Ramos (cell line): ENCODE data around the gene SCRT2.
"Not testable (repeated sequence)": the region's sequence is repeated elsewhere in the genome, so short reads cannot be mapped to it uniquely, and the experiment has no call there.

ENCODE experiments used
- in situ Hi-C: fragments of 300-500 bp; cut with MboI; formaldehyde crosslinking; loops from one replicate; pipeline ENCODE4 v1.14.3; 2022; ENCODE audit warnings: low sequenced_read_pairs; ENCODE audit not compliant: unreplicated experiment

The SCRT2 gene

DNA sequence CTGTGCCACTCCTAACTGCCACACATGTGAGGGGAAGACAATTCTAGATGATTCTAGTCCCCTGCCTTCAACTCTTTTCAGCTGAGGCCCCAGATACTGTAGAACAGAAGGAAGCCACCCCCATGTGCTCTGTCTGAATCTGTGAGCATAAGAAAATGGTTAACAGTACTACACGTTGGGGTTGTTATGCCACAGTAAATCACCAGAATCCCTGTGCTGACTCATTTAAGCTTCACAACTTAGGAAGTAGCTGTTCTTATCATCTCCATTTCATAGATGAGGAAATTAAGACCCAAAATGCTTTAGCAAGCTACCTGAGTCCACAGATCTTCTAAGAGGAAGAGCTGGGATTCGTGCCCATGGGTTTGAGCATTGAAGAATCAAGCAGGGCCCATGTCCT lies 27.4 kb upstream of the SCRT2 start:
- in situ Hi-C loops, result no loop called here

DNA sequence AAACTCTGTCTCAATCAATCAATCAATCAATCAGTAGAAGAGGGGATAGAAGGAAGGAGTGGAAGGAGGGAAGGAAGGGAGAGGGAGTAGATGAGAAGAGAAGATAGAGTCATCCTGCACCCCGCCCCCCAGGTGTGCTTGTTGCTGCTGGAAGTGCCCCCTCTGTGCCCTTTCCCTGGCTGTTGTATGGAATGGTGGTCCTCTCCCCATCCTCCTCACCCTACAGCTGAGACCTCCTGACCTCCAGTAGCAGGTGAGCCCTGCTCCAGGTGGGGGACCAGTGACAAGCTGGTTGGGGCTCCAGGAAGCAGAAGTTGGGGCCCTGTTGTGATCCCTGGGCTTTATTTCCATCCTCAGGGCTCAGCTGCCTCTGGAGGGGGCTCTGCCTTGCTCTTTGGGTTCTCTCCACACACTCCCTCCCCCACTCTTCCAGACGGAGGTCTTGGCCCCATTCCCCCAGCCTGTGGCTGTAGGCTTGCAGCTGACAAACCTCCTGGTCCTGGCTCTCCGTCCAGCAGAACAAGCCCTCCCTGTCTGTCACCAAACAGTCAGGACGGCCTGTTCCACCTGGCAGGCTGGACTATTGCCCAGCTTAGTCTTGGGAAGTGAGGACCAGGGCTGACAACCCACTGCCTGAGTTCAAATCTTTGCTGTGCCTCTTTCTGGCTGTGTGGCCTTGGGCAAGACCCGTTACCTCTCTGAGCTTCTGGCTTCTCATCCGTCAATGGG lies 26.0 kb upstream of the SCRT2 start:
- in situ Hi-C loops, result no loop called here

DNA sequence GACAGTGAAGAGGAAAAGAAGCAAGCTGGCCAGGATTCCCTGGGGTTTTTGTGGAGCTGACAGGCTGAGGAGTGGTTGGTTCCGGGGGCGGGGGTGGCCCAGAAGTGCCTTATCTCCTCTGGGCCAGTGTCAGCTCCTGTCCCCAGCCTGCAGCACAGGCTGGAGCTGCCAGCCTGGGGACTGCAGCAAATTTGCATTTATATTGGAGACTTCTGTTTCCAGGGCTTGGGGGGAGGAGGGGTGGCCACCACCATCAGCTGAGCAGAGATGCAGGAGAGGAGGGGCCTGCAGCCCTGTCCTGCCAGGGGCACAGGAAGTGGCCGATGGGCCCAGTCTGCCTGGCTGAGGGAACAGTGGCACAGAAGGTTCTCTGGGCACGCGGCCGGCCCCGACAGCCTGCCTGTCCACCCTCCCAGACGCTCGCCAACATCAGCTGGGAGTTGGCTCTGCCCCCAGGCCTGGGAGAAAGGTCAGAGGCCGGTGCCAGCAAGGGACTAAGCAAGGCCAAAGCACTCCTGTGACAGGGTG lies 24.3 kb upstream of the SCRT2 start:
- in situ Hi-C loops, result no loop called here

DNA sequence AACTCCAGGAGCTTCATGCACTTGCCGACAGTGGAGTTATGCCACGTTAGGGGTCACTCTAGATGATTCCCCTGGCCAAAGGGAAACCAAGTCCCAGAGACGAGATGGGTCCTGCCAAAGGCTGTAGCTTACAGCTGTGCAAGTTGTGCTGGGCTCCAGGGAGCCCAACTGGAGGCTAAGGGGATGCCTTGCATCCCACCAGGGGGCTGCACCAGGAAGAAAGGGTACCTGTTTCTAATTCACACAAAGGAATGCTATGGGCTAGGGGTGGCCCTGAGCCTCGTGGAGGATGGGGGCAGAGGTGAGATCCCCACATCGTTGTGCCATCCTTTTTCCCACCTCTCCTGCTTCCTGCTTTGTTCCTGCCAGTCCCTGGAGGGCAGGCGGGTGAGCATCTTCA lies 23.7 kb upstream of the SCRT2 start:
- in situ Hi-C loops, result no loop called here

DNA sequence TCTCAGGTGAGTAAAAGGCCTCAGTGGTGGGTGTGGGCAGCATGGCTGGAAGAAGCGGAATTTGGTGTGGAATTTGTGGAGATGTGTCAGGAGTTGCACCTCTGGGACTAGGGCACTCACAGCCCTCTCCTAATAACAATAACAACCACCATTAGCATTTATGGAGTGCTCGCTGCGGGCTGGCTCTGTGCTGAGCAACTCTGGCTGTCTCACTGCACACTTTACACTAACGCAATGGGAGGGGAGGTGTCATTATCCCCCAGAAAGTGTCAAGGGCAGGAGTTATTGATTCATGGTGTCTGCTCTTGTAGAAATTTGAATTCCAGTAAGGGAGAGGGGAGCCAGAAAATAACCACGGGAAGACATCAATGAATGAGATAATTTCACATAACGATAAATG lies 22.7 kb upstream of the SCRT2 start:
- in situ Hi-C loops, result no loop called here

DNA sequence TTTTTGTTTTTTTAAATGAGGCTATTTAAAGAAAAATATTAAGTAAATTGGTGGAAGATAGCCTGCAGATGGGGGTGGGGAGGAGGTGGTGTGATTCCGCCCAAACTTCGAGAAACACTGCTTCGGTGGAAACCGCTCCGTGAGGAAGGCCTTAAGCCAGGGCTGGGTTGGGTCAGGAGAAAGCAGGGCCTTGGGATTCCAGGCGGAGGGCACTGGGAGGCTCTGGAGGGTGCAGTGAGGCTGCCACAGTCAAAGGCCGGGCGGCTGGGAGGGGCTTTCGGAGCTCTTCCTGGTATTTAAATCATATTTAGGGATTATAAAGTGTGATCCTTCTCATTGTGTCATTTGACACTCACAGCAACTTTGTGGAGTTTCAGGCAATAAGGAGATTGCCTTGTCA lies 22.2 kb upstream of the SCRT2 start:
- in situ Hi-C loops, result no loop called here

DNA sequence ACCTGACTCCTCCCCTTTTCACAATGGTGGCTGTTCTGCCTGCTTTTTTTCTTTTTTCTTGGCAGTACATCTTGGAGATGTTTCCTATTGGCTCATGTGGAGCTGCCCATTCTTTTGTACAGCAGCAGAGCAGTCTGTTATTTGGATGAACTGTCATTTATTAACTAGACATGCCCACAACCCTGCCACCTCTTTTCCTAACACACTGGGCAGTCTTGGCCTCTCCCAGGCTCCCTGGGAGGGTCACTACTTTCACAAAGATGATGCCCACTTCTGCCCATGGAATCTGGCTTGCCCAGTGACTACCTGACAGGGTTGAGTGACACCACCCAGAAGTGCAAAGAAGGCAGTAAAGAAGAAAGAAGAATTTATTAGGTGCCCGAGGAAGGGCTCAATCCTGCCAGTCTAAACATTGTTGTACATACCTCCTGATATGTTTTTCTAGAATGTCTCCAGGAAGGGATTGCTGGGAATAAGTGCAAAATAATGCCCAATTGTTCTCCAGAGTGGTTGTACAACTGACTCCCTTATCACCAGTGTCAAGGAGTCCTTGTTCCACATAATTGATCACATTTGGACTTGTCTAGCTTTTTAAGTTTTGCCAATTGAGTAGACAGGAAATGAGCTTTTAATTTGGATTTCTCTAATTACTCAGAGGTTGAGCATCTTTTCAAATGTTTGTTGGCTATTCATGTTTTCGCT lies 19.7 kb upstream of the SCRT2 start:
- in situ Hi-C loops, result no loop called here

DNA sequence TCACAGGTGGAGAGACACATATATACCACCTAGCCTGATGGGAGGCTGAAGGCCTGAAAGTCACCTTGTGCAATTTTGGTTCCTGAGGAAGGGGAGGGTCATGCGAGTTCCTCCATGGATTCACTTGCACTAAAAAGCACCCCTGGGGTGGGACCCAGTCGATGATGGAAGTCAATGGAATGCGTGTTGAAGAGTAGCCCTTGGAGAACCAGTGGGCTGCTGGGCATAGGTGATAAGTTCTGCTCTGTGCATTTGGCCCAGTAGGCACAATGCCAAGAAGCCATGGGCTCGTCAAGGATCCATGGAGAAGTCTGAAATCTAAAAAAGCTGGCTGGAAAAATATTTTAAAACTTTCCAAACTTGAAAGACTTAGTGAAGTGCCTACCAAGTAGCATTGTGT lies 18.9 kb upstream of the SCRT2 start:
- in situ Hi-C loops, result no loop called here

DNA sequence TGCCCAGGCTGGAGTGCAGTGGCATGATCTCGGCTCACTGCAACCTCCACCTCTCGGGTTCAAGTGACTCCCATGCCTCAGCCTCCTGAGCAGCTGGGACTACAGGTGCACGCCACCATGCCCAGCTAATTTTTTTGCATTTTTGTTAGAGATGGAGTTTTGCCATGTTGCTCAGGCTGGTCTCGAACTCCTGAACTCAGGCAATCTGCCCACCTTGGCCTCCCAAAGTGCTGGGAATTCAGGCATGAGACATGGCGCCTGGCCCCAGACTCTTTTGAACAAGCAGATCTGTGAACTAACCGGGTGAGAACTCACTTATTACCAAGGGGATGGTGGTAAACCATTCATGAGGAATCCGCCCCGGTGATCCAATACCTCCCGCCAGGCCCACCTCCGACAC lies 18.2 kb upstream of the SCRT2 start:
- in situ Hi-C loops, result not testable (repeated sequence)

DNA sequence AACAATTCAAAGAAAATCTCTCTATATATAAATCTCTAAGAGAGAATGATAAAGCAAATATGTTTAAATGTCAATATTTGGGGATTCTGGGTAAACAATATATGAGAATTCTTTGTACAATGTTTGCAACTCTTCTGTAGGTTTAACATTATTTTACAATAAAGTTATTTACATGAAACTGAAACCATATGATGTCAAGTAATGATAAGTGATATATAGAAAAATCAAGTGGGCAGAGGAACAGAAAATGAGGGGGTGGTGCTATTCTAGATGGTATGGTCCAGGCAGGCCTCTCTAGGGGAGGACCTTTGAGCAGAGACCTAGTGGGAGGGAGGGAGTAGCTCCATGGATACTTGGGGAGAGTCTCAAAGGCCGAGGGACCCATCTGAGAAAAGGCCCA lies 16.4 kb upstream of the SCRT2 start:
- in situ Hi-C loops, result no loop called here

DNA sequence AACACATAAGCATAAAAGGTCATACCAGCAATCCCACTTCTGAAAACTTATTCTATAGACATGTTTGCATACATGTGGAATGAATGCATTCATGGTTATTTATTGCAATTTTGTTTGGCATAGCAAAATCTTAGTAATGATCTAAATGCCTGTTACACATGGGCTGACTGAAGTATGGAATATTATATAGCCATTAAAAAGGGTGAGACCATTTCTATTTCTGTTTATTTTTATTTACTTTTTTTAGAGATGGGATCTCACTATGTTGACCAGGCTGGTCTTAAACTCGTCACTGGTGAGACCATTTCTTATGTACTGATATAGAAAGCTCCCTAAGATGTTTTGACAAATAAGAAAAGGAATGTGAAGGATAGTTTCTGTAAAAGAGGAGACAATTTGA lies 14.3 kb upstream of the SCRT2 start:
- in situ Hi-C loops, result no loop called here

DNA sequence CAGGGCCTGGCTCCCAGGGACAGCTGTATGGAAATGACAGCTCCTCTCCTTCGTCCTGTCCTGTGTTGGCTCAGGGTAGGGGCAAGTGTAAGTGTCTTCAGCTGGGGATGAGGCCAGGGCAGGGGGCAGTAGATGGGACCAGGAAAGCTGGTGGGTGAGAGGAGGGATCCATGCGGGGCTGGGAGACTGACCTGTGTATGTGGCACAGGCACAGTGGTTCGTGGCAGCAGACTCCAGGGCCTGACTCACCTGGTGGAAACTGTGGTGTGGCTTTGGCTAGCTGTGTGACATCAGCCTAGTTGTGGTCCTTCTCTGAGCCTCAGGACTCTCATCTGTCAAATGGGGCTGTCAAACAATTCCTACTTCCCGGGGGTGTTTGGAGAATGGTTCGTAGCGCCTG lies 13.7 kb upstream of the SCRT2 start:
- in situ Hi-C loops, result no loop called here

DNA sequence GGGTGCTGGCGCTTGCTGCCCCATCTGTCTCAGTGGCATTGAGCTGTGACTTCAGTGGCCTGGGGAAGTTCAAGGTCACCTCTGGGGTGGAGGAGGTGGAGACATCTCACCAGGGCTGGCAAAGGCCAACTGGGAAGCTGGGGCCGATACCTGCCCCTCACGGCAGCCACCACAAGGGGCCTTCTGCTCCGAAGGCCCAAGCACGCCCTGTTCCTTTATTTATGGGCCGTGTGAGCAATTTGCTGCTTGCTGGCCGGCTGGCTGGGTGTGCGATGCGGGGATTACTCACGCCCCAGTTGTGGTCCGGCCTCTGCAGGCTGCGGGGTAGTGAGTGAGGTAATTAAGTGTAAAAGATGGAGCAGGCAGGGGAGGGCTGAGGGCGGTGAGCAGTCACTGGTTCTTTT lies 13.2 kb upstream of the SCRT2 start:
- in situ Hi-C loops, result no loop called here

DNA sequence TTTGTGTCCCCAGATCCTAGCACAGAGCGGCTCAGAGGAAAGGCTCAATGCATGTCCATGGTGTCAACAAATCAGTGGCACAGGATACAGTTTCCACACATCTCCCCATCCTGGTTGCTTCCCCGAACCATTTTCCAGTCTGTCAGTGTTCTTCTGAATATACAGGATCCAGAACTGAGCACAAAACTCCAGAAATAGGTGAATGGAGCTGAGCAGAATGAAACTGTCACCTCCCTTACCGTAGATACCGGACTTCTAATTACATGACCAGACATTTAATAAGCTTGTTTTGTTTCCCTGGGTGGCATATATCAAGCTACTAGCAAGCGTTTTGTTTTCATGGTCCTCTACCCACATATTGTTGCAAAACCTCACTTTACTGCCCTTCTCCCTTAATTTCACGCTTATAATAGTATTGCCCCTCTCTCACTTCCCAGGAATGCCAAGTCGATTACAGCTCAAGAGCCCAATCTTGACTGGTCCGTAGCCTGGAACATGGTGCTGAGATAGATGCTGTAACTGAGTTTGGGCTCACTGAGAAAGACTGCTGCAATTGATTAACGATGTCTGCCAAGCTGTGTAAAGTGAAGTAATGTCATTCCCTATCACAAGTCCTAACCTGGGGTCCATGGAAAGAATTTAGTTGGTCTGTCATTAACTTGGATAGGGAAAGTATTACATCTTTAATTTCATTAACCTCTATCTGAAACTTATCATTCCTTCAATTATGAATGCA lies 12.0 kb upstream of the SCRT2 start:
- in situ Hi-C loops, result no loop called here

DNA sequence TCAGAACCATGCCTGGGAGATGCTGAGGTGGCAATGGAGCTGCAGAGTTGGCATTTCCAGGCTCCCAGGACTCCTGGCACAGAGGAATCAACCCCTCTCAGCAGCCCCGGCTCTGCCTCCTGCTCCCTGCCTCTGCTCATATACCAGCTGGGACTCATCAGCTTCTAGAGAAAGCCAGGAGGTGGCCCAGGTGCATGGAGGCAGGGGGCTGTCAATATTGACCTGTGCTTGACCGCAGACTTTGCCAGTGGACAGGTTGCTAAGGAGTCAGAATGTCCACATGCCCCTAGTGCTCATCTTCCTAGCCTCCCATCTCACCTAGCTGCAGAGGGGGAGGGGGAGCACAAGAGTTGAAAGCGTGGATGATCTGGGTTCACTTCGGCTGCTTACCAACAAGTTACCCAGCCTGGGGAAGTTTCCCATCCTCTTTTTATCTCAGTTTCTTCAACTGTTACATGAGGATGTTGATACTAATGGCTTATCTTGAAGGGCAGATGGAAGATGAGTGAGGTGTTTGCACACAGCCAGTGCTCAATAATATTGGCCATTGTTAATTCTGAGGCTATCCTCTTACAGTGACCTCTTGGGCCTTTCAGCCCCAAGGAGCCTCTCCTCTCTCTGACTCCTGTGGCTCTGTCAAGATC lies 9.2 kb upstream of the SCRT2 start:
- in situ Hi-C loops, result no loop called here

DNA sequence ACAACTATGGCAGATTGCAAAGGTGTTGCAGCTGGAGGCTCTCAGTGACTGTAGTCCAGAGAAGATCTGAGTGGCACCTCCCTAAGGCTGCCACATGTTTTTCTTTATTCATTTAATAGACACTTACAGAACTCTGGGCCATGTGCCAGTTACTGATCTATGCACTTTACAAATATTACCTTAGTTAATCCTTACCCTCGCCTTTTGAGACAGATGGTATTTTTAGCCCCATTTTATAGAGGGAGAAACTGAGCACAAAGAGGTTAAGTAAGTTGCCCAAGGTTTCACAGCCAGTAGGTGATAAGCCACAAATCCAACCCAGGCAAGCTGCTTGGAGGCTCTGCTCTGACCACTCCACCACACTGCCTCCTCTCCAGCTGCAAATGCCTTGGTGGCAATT lies 6.5 kb upstream of the SCRT2 start:
- in situ Hi-C loops, result no loop called here

DNA sequence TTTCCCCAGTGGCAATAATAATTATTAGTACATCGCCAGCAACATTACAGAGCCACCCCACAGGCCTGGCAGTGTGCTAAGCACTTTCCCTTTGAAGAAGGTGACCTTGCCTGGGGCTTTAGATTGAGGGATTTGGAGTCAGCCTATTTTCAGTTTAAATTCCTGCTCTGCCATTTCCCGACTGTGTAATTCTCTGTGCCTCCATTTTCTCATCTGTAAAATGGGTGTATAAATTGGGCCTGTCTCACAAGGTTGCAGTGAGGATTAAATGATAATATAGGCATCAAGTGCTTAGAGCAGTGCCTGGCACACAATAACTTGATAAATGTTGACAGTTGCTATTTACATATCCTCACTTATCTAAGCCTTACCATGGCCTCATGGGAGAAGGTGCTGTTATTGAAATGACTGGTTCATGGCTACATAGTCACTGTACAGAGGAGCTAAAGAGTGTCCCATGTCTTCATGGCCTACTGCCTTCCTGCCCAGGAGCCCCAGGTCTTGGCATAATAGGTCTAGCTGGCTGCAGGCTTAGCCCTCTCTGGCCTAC lies 5.1 kb upstream of the SCRT2 start:
- in situ Hi-C loops, result no loop called here

DNA sequence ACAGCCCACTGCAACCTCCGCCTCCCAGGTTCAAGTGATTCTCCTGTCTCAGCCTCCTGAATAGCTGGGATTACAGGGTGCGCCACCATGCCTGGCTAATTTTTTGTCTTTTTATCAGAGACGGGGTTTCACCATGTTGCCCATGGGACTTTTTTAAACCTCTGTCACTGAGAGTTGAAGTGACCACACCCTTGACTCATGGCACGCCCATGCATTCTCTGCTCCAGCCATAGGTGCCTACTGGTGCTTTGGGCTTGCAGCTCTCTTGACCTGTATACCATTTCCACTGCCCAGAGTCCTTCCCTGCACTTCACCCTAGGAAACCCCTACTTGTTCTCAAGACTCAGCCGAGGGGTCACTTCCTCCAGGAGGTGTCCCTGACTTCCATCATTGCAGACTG lies 2.4 kb upstream of the SCRT2 start:
- in situ Hi-C loops, result no loop called here

DNA sequence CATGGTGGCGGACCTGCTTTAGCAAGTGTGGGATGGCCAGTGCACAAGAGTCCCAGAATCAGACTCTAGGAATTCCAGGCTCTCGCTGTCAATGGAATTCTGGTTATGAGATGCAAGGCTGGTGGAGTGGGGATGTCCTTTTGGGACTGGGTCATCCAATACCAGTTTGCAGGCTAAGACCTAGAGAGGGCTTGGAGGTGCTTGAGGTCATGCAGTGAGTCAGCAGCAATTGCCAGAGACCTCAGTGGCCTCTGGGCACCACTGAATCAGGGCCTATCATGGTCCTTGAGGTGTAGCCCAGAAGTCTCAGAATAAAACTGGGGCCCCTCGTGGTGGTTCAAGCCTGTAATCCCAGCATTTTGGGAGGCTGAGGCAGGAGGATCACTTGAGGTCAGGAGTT lies 1.4 kb upstream of the SCRT2 start:
- in situ Hi-C loops, result no loop called here

DNA sequence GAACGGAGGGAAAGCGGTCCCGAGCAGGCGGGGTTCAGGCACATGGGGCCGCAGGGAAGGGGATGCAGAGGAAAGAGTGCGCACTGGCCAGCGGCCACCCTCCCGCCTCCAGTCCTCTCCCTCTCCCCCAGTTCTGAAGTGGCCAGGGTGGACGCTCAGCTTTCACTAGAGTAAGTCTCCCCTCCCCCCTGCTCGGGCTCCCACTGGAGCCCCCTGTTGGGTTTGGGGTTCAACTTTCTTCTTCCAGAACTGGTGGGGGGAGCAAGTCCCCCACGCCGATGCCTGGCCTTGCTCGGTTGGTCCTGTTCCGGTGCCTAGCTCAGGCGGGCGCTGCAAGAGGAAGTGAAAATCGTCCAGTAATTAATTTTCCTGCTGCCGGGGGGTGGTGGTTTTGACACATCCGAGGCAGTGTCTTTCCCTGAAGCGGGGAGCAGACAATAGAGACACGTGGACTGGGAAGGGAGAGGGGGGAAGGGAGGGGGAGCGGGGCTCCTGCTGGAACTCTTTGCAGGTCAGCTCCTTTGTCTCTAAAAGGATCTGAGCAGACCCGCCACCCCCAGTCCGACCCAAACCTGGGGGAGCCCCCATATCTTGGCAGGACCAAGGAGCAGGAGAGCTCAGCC lies 824 bp upstream of the SCRT2 start:
- in situ Hi-C loops, result no loop called here
